Measurements from ENCODE around the gene TMEM87B.
"Not testable (repeated sequence)": the region's sequence is repeated elsewhere in the genome, so short reads cannot be mapped to it uniquely, and the experiment has no call there.

The TMEM87B gene

DNA sequence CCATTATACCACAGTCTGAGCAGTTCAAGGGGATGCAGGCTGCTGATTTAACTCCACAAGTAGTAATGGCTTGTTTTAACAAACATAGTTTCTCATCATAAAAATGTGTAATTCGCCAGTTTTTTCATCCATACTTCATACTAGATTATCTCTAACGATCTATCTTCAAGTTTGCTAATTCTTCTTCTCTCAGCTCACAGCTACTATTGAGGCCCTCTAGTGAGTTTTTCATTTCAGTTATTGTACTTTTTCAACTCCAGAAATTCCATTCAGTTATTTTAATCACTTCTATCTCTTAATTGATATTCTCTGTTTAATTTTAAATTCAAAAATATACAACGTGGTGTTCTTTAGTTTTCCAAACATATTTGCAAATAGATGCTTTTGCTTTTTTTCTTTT, 20.1 kb upstream of the TMEM87B start:
- no peak for DNase-seq

DNA sequence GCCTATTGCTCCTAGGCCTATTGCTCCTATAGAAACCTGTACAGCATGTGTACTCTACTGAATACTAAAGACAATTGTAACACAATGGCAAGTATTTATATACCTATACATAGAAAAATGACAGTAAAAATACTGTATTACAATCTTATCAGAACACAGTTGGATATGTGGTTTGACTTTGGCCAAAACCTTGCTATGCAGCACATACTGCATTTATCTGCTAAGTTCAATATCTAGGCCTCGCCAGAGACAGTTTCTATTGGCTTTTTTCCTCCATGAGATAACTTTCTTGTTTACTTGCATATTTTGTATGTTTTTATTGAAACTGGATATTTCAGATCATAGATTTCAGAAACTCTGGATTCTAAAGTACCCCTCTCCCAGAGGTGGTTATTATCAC, 19.3 kb upstream of the TMEM87B start:
- DNase-seq = no peak

DNA sequence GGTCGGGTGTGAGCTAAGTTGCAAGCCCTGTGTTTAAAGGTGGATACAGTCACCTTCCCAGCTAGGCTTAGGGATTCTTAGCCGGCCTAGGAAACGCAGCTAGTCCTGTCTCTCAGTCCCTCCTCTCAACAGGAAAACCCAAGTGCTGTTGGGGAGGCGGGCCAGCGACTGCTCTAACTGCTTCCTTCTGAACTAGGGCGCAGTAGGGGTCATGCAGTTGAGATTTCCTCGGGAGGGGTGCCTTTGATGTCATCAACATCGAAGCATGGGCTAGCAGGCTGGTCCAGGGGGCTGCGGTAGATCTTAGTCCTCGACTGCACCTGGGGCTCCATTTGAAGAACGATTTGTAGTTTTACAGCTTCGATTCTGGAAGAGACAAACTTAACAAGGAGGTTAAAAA, 15.5 kb upstream of the TMEM87B start:
- not testable (repeated sequence) for DNase-seq

DNA sequence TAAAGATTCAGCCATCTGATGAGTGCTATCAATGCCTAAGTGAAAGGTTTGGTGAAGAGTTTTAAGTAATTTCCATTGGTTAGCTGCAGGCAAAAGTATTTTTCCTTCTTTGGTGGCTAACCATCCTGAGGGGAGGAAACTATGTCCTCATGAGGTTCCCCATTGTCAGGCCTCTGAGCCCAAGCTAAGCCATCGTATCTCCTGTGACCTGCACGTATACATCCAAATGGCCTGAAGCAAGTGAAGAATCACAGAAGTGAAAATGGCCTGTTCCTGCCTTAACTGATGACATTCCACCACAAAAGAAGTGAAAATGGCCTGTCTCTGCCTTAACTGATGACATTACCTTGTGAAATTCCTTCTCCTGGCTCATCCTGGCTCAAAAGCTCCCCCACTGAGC, 15.0 kb upstream of the TMEM87B start:
- DNase-seq = not testable (repeated sequence)

DNA sequence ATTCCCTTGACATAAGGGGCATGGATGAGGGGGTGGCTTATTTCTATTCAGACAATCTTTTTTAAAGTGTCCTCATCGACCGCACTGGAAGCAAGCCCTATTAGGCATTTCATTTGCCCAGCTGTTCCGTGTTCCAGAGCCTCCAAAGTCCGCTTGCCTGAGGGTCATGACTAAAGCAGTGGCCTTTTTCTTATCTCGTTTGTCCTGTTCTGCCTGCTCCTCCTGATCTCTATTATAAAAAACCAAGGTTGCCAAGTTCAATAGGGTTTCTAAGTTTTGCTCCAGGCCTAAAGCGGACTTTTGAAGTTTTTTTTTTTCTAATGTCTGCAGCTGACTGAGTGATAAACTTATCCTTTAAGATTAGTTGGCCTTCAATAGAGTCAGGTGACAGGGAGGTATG, 13.6 kb upstream of the TMEM87B start:
- not testable (repeated sequence) for DNase-seq

DNA sequence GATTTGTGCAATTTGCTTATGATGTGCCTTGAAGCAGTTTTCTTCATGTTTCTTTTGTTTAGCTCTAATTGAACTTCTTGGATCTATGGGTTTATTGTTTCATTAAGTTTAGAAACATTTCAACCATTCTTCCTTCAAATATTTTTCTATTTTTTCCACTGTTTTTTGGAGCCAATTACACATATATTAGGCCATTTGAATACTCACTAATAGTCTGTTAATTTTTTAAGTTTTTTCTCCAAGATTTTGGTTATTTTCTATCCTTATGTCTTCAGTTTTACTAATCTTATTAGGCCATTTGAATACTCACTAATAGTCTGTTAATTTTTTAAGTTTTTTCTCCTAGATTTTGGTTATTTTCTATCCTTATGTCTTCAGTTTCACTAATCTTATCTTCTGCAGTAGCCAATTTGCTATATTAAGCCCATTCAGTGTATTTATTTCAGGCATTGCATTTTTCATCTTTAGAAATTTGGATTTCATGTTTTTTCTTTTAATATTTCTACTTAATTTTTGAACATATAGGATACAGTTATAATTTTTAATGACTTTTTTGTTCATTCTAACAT, 9.5 kb upstream of the TMEM87B start:
- DNase-seq = no peak

DNA sequence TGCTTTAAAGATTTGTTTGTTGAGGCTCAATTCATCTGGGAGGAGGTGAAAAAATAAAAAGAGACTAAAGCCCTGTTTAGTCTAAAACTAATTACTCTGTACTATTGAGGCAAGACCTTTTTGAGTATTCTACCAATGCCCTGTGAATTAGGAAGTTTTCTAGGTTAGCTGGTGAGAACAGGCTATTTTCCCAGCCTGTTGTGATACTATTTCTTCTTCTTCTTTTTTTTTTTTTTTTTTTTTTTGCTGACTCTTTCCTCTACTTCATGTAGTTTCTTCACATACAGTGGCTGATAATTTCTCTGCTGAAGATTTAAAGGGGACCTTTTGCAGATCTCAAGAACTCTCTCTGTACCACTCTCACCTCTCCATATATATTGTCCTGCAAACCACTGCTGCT, 8.8 kb upstream of the TMEM87B start:
- DNase-seq = no peak

DNA sequence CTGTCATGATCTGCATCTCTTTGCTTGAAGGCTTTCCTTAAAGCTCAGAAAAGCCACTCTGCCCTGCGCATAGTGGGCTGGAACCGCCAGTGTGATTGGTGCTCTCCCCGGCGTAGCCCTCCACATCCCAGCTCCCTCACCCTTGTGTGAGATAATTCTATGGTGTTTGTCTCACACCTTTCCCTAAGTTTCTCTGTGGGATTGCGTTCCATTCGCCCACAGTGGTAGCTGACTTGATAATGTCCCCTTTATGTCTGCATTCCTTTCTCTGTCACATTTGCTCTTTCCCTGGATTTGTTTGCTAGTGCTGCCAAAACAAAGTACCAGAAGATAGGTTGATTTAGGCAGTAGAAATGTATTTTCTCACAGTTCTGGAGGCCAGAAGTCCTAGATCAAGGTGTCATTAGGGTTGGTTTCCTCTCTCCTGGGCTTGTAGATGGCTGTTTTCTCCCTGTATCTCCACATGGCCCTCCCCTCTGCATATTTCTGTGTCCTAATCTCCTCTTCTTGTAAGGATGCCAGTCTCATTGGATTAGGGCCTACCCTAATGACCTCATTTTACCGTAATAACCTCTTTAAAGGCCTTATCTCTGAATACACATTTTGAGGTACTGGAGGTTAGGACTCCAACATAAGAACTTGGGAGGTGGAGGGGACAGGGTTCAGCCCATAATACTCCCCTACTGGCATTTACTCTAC, 7.4 kb upstream of the TMEM87B start:
- no peak for DNase-seq

DNA sequence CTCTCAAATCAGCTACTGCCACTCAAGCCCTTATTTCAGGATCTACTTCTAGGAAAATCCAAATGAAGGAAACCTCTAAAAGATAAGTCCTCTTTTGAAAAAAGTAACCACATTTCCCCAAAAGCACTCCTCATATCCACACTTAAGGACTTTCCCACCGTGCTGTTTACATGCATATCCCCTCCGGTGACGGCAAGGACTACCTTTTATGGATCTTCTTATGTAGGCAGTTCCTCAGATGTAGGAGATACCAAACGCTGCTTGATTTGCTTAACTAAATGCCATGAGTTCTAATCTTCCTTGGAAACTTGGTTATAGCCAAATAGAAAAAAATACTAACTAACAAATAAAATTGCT, 6.9 kb upstream of the TMEM87B start:
- DNase-seq = no peak

DNA sequence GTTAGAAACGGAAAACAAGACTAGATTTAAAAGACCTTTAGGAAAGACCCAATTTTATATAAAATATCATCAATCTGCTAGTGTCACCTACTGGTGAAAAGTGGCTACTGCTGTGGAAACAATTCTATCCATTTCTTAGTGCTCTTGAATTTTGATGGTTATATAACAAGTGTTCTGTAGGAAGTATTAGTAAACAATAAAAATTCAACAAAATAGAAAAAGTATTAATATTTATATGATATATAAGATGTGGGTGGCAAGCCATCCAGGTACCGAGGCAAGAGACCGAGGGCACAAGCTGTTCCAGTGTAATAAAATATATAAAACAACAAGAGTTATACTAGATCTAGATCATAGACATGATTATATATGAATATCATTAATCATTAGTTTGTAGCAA, 6.2 kb upstream of the TMEM87B start:
- peak; percentile 56 to 59 for DNase-seq

DNA sequence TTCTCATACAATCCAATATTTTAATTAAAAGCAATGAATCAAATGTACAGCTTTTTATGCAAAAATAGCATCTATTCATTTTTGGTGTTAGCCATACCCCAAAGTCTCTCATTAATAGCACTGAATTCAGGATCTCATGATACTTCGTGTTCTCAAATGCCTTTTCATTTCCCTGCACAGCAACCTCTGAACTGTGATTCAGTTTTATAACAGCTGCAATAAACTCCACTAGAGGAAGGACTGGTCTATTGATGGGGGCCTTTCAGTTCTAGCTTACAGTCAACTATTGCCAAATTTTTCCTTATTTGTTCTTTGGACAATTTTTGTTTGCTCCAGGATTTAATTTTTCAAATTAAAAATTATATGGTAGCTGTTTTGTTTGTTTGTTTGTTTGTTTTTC, 4.8 kb upstream of the TMEM87B start:
- DNase-seq = no peak

DNA sequence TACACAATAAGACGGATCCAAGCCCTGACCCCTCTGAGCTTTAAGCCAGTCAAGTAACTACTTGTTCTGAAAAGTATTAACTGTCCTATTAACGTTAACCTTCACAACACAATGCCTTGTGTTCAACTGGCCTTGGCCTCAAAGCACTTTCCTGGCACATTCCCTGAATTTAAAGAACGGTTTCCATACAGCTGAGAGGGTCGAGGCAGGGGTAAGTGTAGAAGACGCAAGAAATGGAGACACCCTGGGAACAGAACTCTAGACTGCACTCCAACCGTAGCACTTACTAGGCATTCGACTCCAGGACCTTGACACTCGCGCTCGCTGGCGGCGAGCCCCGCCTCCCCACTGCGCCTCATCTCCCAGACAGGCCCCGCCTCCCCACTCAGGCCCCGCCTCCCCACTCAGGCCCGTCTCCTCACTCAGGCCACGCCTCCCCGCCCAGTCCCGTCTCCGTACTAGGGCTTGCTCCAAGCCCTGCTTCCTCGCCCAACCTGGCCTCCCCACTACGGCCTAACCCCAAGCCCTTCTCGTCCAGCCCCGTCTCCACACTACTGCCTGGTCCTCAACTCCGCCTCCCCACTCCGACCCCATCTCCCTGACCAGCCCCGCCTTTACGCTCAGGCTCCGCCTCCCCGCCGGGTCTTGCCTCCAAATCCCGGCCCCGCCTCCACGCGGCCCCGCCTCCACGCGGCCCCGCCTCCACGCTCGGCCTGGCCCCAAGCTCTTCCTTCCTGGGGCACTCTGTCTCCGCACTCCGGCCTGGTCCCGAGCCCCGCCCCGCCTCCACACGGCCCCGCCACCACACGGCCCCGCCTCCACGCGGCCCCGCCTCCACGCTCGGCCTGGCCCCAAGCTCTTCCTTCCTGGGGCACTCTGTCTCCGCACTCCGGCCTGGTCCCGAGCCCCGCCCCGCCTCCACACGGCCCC, 887 bp upstream of the TMEM87B start:
- DNase-seq = peak; percentile 82 to 95

DNA sequence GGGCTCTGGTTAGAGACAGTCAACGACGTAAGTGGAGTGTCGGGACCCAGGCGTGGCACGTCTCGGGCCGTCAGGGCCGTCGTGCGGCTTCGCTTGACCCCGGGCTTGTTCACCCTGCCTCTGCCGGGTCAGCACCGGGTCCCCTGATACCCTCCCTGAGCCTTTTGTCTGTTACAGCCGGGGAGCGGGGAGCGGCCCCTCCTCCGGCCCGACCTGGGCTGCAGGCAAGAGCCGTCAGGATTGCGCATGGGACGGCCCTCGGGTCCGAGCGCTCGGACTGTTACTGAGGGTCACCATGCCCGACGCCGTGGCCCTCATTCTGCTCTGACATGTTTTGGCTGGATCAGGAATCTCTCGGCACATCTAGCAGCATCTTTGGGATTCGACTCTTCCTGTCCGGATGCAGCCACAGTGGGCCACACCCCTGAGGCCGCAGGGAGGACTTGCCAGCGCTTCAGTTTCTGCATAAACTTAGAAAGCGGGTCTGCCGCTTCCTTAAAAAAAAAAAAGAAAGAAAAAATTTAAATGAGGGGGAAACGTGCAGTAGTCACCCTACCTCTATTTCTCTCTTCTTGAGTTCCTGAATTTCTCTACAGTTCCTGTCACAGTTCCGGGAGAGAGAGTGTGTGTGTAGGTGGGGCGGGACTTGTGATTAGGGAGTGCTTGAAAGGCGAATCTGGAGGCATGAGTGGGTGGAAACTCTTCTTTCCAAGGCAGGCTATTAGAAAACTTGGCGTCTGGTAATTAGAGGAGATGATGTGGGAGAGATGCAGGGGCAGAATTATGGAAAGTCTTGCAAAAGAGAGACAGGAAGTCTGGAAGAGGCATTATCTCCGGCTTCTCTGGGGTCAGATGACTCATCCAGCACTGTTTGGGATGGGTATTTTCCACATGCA, 909 bp downstream of the TMEM87B start:
- DNase-seq = peak in 1 of 2 experiments; percentile 59

DNA sequence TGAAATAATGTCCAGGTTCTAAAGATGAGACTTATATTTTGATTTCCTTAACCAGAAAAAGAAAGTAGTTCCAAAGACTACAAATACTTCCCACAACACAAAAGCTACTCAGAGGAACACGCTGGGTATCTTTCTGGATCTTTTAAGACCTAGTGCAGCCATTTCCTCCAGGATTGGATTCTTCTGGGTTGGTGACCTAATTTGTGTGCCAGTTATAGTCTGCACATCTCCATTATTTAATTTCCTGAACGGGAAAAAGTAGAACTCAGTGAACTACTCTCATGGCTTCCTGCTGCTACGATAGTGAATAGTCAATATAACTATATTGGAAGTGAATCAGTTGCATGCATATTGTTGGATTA, 1.5 kb downstream of the TMEM87B start:
- DNase-seq = no peak

DNA sequence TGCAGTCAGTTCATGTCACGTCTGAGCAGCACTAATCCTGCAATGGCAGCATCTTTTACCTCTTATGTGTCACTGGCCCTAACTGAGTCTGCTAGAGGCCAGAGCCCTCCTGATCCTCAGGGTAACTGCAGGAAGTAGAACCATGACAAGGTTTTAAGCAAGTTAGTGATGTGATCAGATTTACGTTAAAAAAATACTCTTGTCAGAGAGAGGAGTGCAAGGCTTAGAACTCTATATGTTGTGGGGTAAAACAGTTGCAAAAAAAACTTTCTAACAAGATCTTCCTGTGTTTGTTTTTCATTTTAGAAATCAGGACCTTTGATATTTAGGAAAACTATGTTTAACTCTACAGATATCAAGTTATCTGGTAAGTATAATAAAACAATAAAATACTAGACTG, 4.6 kb downstream of the TMEM87B start:
- DNase-seq = no peak

DNA sequence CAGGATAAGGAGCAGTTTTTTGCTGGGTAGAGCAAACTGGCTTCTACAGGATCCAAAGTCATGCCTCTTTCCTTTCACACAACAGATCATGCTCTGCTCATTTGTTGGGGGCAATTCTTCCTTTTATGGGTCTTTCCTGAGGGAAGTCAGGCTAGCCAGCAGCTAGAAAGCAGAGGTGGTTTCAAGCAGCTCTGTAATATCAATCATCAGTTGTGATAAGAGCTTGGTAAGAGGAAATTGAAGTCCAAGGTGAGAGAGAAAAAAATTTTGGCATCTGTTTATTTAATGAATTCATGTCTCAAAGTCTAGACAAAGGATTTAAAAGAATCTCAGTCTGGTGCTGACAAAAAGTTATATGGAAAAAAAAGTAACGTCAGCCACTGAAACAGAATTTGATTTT, 6.2 kb downstream of the TMEM87B start:
- no peak for DNase-seq

DNA sequence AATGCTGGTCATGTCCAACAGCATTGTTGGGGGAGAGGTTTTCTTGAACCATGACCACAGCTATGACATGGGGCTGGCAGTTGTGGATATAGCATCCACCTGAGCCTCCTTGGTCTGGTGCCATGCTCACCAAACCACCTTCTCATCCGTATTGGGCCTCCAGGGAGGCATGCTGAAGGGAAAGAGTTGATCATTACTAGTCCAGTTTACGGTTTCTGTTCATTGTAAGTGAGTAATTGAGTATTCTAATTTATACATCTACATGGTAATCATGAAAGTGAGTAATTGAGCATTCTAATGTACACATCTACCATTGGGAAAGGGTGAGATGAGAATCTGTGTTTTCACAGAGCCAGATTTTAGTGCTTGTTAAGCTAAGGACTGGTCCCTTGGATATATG, 6.8 kb downstream of the TMEM87B start:
- no peak for DNase-seq

DNA sequence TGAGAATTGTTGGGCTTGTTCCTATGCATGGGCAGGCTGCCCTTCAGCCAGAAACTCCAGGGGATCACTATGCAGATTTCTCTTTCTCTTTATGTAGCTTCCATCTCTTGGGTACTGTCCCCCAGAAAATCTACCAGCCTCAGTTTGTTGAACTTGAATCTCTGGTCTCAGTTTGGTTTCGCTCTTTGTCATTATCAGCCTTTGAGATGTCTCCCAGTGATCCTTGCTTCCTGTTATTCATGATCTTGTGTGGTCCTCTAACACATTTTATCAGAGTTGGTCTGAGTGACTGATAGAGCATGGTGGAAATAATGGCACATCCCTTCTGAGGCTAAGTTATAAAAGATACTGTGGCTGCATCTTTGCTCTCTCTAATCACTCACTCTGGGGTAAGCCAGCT, 7.8 kb downstream of the TMEM87B start:
- DNase-seq = no peak

DNA sequence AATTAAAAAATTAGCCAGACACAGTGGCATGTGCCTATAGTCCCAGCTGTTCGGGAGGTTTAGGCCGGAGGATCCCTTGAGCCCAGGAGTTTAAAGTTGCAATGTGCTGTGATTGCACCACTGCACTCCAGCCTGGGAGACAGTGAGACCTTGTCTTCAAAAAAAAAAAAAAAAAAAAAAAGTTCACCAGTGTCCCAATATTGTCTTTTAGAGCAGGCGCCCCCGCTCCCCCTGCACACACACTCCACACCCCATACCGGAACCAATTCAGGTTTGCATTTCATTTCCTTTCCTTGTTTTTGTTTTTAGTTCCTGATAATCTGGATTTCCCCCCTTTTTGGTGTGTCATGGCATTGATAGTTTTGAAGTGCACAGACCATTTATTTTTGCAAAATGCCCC, 10.4 kb downstream of the TMEM87B start:
- no peak for DNase-seq

DNA sequence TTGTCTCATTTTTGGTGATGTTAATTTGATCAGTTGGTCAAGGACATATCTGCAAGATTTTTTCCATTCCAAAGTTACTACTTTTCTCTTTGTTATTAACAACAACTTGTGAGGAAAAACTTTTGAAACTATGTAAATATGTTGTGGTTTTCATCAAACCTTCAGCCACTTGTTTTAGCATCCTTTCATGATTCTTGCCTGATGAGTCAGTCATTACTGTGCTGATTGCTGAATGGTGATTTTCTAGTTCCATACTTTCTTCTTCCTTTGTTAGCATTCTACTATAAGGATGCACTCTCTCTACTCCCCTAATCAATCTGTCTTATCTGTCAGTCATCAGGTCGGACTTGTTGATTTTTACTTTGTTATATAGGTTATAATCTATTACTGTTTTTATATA, 10.9 kb downstream of the TMEM87B start:
- no peak for DNase-seq

DNA sequence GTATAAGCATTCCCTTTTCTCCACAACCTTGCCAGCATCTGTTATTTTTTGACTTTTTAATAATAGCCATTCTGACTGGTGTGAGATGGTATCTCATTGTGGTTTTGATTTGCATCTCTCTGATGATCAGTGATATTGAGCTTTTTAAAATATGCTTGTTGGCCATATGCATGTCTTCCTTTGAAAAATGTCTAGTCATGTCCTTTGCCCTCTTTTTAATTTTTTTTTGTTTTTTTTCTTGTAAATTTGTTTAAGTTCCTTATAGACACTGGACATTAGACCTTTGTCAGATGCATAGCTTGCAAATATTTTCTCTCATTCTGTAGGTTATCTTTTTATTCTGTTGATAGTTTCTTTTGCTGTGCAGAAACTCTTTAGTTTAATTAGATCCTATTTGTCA, 14.7 kb downstream of the TMEM87B start:
- DNase-seq = not testable (repeated sequence)

DNA sequence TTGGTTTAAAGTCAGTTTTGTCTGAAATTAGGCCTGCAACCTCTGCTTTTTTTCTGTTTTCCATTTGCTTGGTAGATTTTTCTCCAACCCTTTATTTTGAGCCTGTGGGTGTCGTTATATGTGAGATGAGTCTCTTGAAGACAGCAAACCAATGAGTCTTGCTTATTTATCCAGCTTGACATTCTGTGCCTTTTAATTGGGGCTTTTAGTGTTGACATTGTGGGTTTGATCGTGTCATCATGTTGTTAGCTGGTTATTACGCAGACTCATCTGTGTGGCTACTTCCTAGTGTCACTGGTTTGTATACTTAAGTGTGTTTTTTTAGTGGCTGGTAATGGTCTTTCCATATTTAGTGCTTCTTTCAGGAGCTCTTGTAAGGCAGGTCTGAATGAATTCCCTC, 18.8 kb downstream of the TMEM87B start:
- DNase-seq = no peak

DNA sequence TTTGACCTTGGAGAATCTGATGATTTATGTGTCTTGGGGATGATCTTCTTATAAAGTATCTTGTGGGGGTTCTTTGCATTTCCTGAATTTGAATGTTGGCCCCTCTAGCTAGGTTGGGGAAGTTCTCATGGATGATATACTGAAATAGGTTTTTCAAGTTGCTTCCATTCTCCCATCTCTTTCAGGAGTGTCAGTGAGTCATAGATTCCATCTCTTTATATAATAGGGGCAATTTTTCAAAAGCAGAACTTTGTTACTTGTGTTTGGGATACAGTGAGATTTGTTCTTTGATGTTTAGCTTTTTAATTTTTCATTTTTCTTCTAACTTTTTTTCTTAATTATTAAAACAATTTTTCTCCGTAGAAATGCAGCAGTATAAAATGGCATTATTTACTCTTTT, 19.4 kb downstream of the TMEM87B start:
- DNase-seq = no peak

Data from NCI-H446 (cell line).